ENCODE measurements around the gene APC2.
"Not testable (repeated sequence)": the region's sequence is repeated elsewhere in the genome, so short reads cannot be mapped to it uniquely, and the experiment has no call there.

Gene APC2

GRCh38 chr19:1511318-1512317 is 61.7 kb downstream of the APC2 start:
- no peak for DNase-seq (ENCODE audit: low read depth)

DNA sequence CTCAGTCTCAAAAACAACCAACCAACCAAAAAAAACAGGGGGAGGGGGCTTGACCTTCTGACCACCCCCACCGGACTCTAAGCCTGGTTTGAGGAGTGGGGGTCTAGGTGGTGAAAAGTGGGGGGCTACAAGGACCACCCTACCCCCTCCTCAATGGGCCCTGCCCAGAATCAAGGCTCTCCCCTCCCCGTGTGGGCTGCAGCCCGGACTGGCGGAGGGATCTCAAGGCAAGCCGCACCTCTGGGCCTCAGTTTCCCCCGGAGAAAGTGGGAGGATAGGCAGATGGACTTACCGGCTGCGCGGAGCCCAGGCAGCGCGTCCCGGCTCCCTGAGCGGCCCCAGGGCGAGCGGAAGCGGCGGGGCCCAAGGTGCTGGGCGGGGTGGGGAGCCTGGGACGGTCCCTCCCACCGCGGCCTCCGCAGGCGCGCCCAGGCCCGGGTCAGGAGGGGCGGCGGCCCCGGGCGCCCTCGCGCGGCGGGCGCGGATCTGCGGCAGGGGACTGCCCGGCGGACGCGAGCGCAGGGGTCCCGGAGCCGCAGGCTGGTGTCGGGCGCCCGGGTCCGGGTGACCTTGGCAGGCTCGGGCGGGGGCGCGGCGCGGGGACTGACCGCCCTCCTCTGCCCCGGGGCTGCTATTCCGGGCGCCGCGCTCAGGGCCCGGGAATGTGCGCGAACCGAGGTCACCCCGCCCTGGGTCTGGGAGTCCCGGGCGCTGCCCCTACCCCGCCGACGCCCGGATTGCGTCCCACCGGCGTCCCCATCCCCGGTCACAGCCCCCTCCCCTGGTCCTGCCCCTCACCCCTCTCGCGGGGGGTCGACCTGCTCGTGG is 63.0 kb downstream of the APC2 start, which contains the start of gene ADAMTSL5:
Gene ADAMTSL5 (minus strand): TSS at position 349 of the 828 bp plus-strand sequence. CDS start 2,076 bp downstream, outside the sequence.
- peak; percentile 40 for DNase-seq (ENCODE audit: low read depth)

GRCh38 chr19:1513499-1514294 is 63.8 kb downstream of the APC2 start:
- peak; percentile 47 for DNase-seq (ENCODE audit: low read depth)

DNA sequence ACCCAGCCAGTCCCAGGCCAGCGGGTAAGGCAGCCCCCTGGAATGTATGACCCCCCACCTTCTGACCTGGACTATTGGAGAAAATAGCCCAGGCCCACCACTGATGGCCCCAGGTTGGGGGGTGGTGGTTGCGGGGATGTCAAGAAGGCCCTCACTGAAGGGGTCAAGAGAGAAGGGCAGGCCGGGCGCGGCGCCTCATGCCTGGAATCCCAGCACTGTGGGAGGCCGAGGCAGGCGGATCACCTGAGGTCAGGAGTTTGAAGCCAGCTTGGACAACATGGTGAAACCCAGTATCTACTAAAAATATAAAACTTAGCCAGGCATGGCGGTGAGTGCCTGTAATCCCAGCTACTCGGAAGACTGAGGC is 64.4 kb downstream of the APC2 start:
- no peak for DNase-seq (ENCODE audit: low read depth)

- no peak for DNase-seq (ENCODE audit: low read depth)
Observed at GRCh38 chr19:1514986-1515721, 65.2 kb downstream of the APC2 start.

GRCh38 chr19:1516395-1516753 is 66.5 kb downstream of the APC2 start:
- no peak for DNase-seq (ENCODE audit: low read depth)

GRCh38 chr19:1518471-1518870 is 68.5 kb downstream of the APC2 start:
- no peak for DNase-seq (ENCODE audit: low read depth)

DNA sequence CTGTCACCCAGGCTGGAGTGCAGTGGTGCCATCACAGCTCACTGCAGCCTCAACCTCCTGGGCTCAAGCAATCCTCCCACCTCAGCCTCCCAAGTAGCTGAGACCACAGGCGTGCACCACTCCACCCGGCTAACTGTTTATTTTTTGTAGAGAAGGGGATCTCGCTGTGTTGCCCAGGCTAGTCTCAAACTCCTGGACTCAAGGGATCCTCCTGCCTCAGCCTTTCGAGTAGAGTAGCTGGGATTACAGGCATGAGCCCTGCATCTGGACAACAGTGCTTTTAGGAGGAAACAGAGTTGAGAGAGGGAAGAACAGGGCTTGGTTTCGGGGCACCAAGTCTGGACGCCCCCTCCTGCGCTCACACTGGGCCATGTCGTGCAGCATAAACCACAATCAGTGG is 69.9 kb downstream of the APC2 start:
- DNase-seq (ENCODE audit: low read depth): not testable (repeated sequence)

- DNase-seq (ENCODE audit: low read depth): no peak
Observed at GRCh38 chr19:1520203-1520780, 70.4 kb downstream of the APC2 start.

DNA sequence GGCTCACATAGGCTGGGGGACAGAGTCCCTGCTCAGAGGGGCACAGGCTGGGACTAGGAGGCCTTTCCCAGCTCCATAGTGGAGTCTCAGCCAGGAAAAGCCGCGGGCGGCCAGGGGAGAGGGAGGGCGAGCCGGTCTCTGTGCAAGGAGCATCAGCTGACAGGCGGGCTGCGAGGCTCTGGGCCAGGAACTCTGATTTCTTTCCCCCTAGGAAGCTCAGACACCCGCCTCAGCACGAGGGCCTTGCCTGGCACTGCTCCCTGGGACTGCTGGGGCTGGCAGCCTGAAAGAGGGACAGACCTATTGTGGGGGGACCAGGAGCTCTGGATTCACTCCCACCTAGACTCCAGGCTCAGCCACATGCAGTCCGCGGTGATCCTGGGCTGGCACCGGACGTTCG is 71.7 kb downstream of the APC2 start:
- DNase-seq (ENCODE audit: low read depth): no peak

GRCh38 chr19:1522061-1522460 is 72.1 kb downstream of the APC2 start:
- no peak for DNase-seq (ENCODE audit: low read depth)

- no peak for DNase-seq (ENCODE audit: low read depth)
Observed at GRCh38 chr19:1522838-1523237, 72.9 kb downstream of the APC2 start.

Data from activated gamma-delta T cell treated with anti-CD3 and anti-CD28 coated beads, Interleukin-2, amount 50 U/mL, for 16 hours (primary cell).